Measurements from ENCODE around the gene VCL.

Gene VCL

GRCh38 chr10:74067373-74068352, 69.7 kb downstream of the VCL start:
- Histone ChIP-seq H2AFZ (ENCODE audit: low read depth, low read length) (no peak overlapping the region), H2BK12ac (ENCODE audit: low read length in 2 of 2) (no peak overlapping the region), H3K4me1 (ENCODE audit: control insufficient read depth, insufficient read depth, low read depth, low read length) (peaks cover 5% of the 10 kb centered on the region), H3K14ac (ENCODE audit: low read length in 2 of 2) (no peak overlapping the region), H3K23ac (ENCODE audit: low read length in 2 of 2) (no peak overlapping the region), H3K4me3 (ENCODE audit: insufficient read depth in 1 of 2, low read depth in 1 of 2, low read length in 2 of 2) (no peak overlapping the region), H2BK120ac (ENCODE audit: low read depth, low read length) (no peak overlapping the region), H3K18ac (ENCODE audit: low read depth in 1 of 2, low read length in 2 of 2) (no peak overlapping the region), H3K36me3 (ENCODE audit: control insufficient read depth in 1 of 2, insufficient read depth in 2 of 2, low read depth in 1 of 2, low read length in 2 of 2) (peaks cover 18 to 52% of the 10 kb centered on the region in 2 experiments), H2BK15ac (ENCODE audit: low read depth, poor library complexity, severe bottlenecking) (no peak overlapping the region), H2BK5ac (ENCODE audit: low read depth, low read length, poor library complexity, severe bottlenecking) (no peak overlapping the region), H2AK5ac (ENCODE audit: low read length, severe bottlenecking) (no peak overlapping the region), H3K4me2 (ENCODE audit: low read length, poor library complexity, severe bottlenecking) (no peak overlapping the region), H3K9me3 (ENCODE audit: control insufficient read depth, low read length) (peaks cover 12% of the 10 kb centered on the region), H4K91ac (ENCODE audit: low read length) (no peak overlapping the region), H3K27ac (ENCODE audit: low read length, poor library complexity, severe bottlenecking) (peak overlapping the region; percentile 53), H3K9ac (ENCODE audit: low read length) (no peak overlapping the region), H3K79me1 (replicated peaks; ENCODE audit: low read length, poor library complexity, severe bottlenecking) (peaks cover 2% of the 10 kb centered on the region), H3K27me3 (ENCODE audit: control insufficient read depth in 1 of 2, insufficient read depth in 1 of 2, low read length in 2 of 2) (no peaks in the 10 kb centered on the region), H3K4ac (ENCODE audit: low read depth in 1 of 2, low read length in 2 of 2) (no peak overlapping the region), H4K8ac (ENCODE audit: low read length) (no peak overlapping the region)
- 83% methylated on average over 4 of the region's 4 CpGs for WGBS
- peak; percentile 59 for DNase-seq

- Histone ChIP-seq H2AK5ac (ENCODE audit: low read length, severe bottlenecking) (peak overlapping the region; percentile 100), H3K79me1 (replicated peaks; ENCODE audit: low read length, poor library complexity, severe bottlenecking) (no peaks in the 10 kb centered on the region), H3K4ac (ENCODE audit: low read depth in 1 of 2, low read length in 2 of 2) (no peak overlapping the region), H3K27ac (ENCODE audit: low read length, poor library complexity, severe bottlenecking) (peak overlapping the region; percentile 99), H2AFZ (ENCODE audit: low read depth, low read length) (no peak overlapping the region), H3K4me3 (ENCODE audit: insufficient read depth in 1 of 2, low read depth in 1 of 2, low read length in 2 of 2) (peak overlapping the region in 1 of 2 experiments; percentile 6), H2BK120ac (ENCODE audit: low read depth, low read length) (no peak overlapping the region), H3K9ac (ENCODE audit: low read length) (no peak overlapping the region), H2BK5ac (ENCODE audit: low read depth, low read length, poor library complexity, severe bottlenecking) (no peak overlapping the region), H4K8ac (ENCODE audit: low read length) (no peak overlapping the region), H3K18ac (ENCODE audit: low read depth in 1 of 2, low read length in 2 of 2) (no peak overlapping the region), H3K27me3 (ENCODE audit: control insufficient read depth in 1 of 2, insufficient read depth in 1 of 2, low read length in 2 of 2) (no peaks in the 10 kb centered on the region), H3K36me3 (ENCODE audit: control insufficient read depth in 1 of 2, insufficient read depth in 2 of 2, low read depth in 1 of 2, low read length in 2 of 2) (peaks cover 11 to 54% of the 10 kb centered on the region in 2 experiments), H2BK12ac (ENCODE audit: low read length in 2 of 2) (no peak overlapping the region), H3K4me1 (ENCODE audit: control insufficient read depth, insufficient read depth, low read depth, low read length) (peaks cover 12% of the 10 kb centered on the region), H3K9me3 (ENCODE audit: control insufficient read depth, low read length) (no peaks in the 10 kb centered on the region), H3K4me2 (ENCODE audit: low read length, poor library complexity, severe bottlenecking) (no peak overlapping the region), H3K23ac (ENCODE audit: low read length in 2 of 2) (no peak overlapping the region), H2BK15ac (ENCODE audit: low read depth, poor library complexity, severe bottlenecking) (no peak overlapping the region), H3K14ac (ENCODE audit: low read length in 2 of 2) (no peak overlapping the region), H4K91ac (ENCODE audit: low read length) (no peak overlapping the region)
- DNase-seq = peak; percentile 84
Measured at GRCh38 chr10:74071157-74071556, 73.2 kb downstream of the VCL start.

GRCh38 chr10:74072503-74072902, 74.6 kb downstream of the VCL start:
- no peak overlapping the region for H2BK120ac ChIP-seq (ENCODE audit: low read depth, low read length)
- H4K91ac ChIP-seq (ENCODE audit: low read length) = no peak overlapping the region
- H3K4me1 ChIP-seq (ENCODE audit: control insufficient read depth, insufficient read depth, low read depth, low read length) = peaks cover 14% of the 10 kb centered on the region
- DNase-seq = peak; percentile 62
- H3K18ac ChIP-seq (ENCODE audit: low read depth in 1 of 2, low read length in 2 of 2) = no peak overlapping the region
- H2BK5ac ChIP-seq (ENCODE audit: low read depth, low read length, poor library complexity, severe bottlenecking) = no peak overlapping the region
- H3K27ac ChIP-seq (ENCODE audit: low read length, poor library complexity, severe bottlenecking) = peak overlapping the region; percentile 94
- H3K4me3 ChIP-seq (ENCODE audit: insufficient read depth in 1 of 2, low read depth in 1 of 2, low read length in 2 of 2) = no peak overlapping the region
- peaks cover 13 to 60% of the 10 kb centered on the region in 2 experiments for H3K36me3 ChIP-seq (ENCODE audit: control insufficient read depth in 1 of 2, insufficient read depth in 2 of 2, low read depth in 1 of 2, low read length in 2 of 2)
- H3K27me3 ChIP-seq (ENCODE audit: control insufficient read depth in 1 of 2, insufficient read depth in 1 of 2, low read length in 2 of 2) = no peaks in the 10 kb centered on the region
- no peak overlapping the region for H2BK12ac ChIP-seq (ENCODE audit: low read length in 2 of 2)
- H3K4ac ChIP-seq (ENCODE audit: low read depth in 1 of 2, low read length in 2 of 2) = no peak overlapping the region
- H2BK15ac ChIP-seq (ENCODE audit: low read depth, poor library complexity, severe bottlenecking) = no peak overlapping the region
- peak overlapping the region; percentile 70 for H2AK5ac ChIP-seq (ENCODE audit: low read length, severe bottlenecking)
- H3K14ac ChIP-seq (ENCODE audit: low read length in 2 of 2) = no peak overlapping the region
- H2AFZ ChIP-seq (ENCODE audit: low read depth, low read length) = no peak overlapping the region
- peak overlapping the region; percentile 10 for H3K4me2 ChIP-seq (ENCODE audit: low read length, poor library complexity, severe bottlenecking)
- no peak overlapping the region for H3K23ac ChIP-seq (ENCODE audit: low read length in 2 of 2)
- H3K9me3 ChIP-seq (ENCODE audit: control insufficient read depth, low read length) = no peaks in the 10 kb centered on the region
- no peak overlapping the region for H4K8ac ChIP-seq (ENCODE audit: low read length)
- H3K79me1 ChIP-seq (replicated peaks; ENCODE audit: low read length, poor library complexity, severe bottlenecking) = no peaks in the 10 kb centered on the region
- H3K9ac ChIP-seq (ENCODE audit: low read length) = no peak overlapping the region
- 73% methylated on average over 6 of the region's 6 CpGs for WGBS

GRCh38 chr10:74075906-74076305, 78.0 kb downstream of the VCL start:
- H3K79me1 ChIP-seq (replicated peaks; ENCODE audit: low read length, poor library complexity, severe bottlenecking) = no peaks in the 10 kb centered on the region
- no peak overlapping the region for H3K4me3 ChIP-seq (ENCODE audit: insufficient read depth in 1 of 2, low read depth in 1 of 2, low read length in 2 of 2)
- no peak overlapping the region for H4K91ac ChIP-seq (ENCODE audit: low read length)
- no peak overlapping the region for H3K4me2 ChIP-seq (ENCODE audit: low read length, poor library complexity, severe bottlenecking)
- H3K4ac ChIP-seq (ENCODE audit: low read depth in 1 of 2, low read length in 2 of 2) = no peak overlapping the region
- no peaks in the 10 kb centered on the region for H3K27me3 ChIP-seq (ENCODE audit: control insufficient read depth in 1 of 2, insufficient read depth in 1 of 2, low read length in 2 of 2)
- H2BK15ac ChIP-seq (ENCODE audit: low read depth, poor library complexity, severe bottlenecking) = no peak overlapping the region
- no peak overlapping the region for H3K18ac ChIP-seq (ENCODE audit: low read depth in 1 of 2, low read length in 2 of 2)
- no peak overlapping the region for H3K9ac ChIP-seq (ENCODE audit: low read length)
- no peak overlapping the region for H3K14ac ChIP-seq (ENCODE audit: low read length in 2 of 2)
- H2AK5ac ChIP-seq (ENCODE audit: low read length, severe bottlenecking) = peak overlapping the region; percentile 66
- no peaks in the 10 kb centered on the region for H3K9me3 ChIP-seq (ENCODE audit: control insufficient read depth, low read length)
- 95% methylated on average over 5 of the region's 5 CpGs for WGBS
- no peak overlapping the region for H2BK120ac ChIP-seq (ENCODE audit: low read depth, low read length)
- peaks cover 13 to 59% of the 10 kb centered on the region in 2 experiments for H3K36me3 ChIP-seq (ENCODE audit: control insufficient read depth in 1 of 2, insufficient read depth in 2 of 2, low read depth in 1 of 2, low read length in 2 of 2)
- H2BK12ac ChIP-seq (ENCODE audit: low read length in 2 of 2) = no peak overlapping the region
- no peak overlapping the region for H2BK5ac ChIP-seq (ENCODE audit: low read depth, low read length, poor library complexity, severe bottlenecking)
- peak overlapping the region; percentile 86 for H3K27ac ChIP-seq (ENCODE audit: low read length, poor library complexity, severe bottlenecking)
- peaks cover 10% of the 10 kb centered on the region for H3K4me1 ChIP-seq (ENCODE audit: control insufficient read depth, insufficient read depth, low read depth, low read length)
- DNase-seq = no peak
- H4K8ac ChIP-seq (ENCODE audit: low read length) = no peak overlapping the region
- no peak overlapping the region for H3K23ac ChIP-seq (ENCODE audit: low read length in 2 of 2)
- H2AFZ ChIP-seq (ENCODE audit: low read depth, low read length) = no peak overlapping the region

All from mesenchymal stem cell (in vitro differentiated cells and primary cell).